ENCODE data around the gene LRRC18.

LRRC18 gene

GRCh38 chr10:48878091-48878490, 61.5 kb downstream of the LRRC18 start:
- DNase-seq: no peak

GRCh38 chr10:48872234-48872633, 67.4 kb downstream of the LRRC18 start:
- DNase-seq: no peak

Measured in CD4-positive, alpha-beta T cell treated with Interleukin-15 for 1 hour (primary cell).